Testis (tissue), 2 donors: ENCODE results near the gene WASF2.

Source experiments
- CTCF ChIP-seq, 3 experiments: fragments of 450-650 bp in 2 of 3; fragments of 200-600 bp in 1 of 3; sonication (generic) in 1 of 3; IDR thresholded peaks; one replicate each; pipeline ENCODE4 v1.5.1; 2016 to 2019; ENCODE audit warnings: antibody characterized with exemption in 3 of 3, mild to moderate bottlenecking in 2 of 3, moderate library complexity in 1 of 3
- POLR2A ChIP-seq: fragments of 450-650 bp; IDR thresholded peaks from one replicate; pipeline ENCODE4 v1.6.1; 2017; ENCODE audit warnings: antibody characterized with exemption, mild to moderate bottlenecking, moderate library complexity

- TF ChIP-seq CTCF (IDR thresholded peaks at IDR 0.05), result no peak
- no peak for TF ChIP-seq POLR2A
Measured at GRCh38 chr1:27414091-27414490, 75.9 kb downstream of the WASF2 start.
